K562 (cell line): Measurements from ENCODE around the gene SNX9. TPM values are rescaled to one million over a fixed set of nuclear protein-coding genes. Genes with fewer than 3 reads are reported as not detected.

Experiments
- BDP1 ChIP-seq: IDR thresholded peaks from 3 replicates; pipeline ENCODE4 v1.6.1; 2011; ENCODE audit not compliant: insufficient read length, insufficient read depth
- FOXA3 ChIP-seq, 2 experiments: fragments of 450-650 bp in 1 of 2; sonication (generic) in 1 of 2; formaldehyde crosslinking; IDR thresholded peaks in 1 of 2; conservative IDR thresholded peaks in 1 of 2; 2 replicates each; pipeline versions ENCODE4 v1.4.0 to v1.8.0; 2020 to 2022; ENCODE audit warnings: mild to moderate bottlenecking in 2 of 2, missing genetic modification reagents in 1 of 2
- HDGF ChIP-seq: fragments of 450-650 bp; IDR thresholded peaks from 2 replicates; pipeline ENCODE4 v1.6.1; 2016
- KDM2B ChIP-seq: fragments of 250-450 bp; sonication (Bioruptor Pico); IDR thresholded peaks from 2 replicates; pipeline ENCODE4 v1.8.0; 2021; ENCODE audit warnings: mild to moderate bottlenecking, moderate library complexity
- NR1H2 ChIP-seq: sonication (generic); formaldehyde crosslinking; IDR thresholded peaks from 2 replicates; pipeline ENCODE4 v1.4.0; 2020; ENCODE audit warnings: mild to moderate bottlenecking, missing genetic modification reagents
- POLR2A ChIP-seq: fragments of 450-650 bp; conservative IDR thresholded peaks from 2 replicates; pipeline ENCODE4 v1.6.1; 2016
- SRSF9 ChIP-seq: fragments of 200-400 bp; formaldehyde crosslinking; IDR thresholded peaks from 2 replicates; pipeline ENCODE4 v1.6.1; 2017; ENCODE audit warnings: low read depth, low read length, borderline replicate concordance
- TBP ChIP-seq: optimal IDR thresholded peaks from 2 replicates; pipeline ENCODE3; 2011; ENCODE audit warnings: low read depth, low read length, improper control_type of control experiment
- ZNF165 ChIP-seq: fragments of 250-450 bp; sonication (Bioruptor Pico); IDR thresholded peaks from 2 replicates; pipeline ENCODE4 v1.4.0; 2020; ENCODE audit warnings: borderline replicate concordance
- ZNF253 ChIP-seq: fragments of 250-450 bp; sonication (Bioruptor Pico); conservative IDR thresholded peaks from 2 replicates; pipeline ENCODE4 v1.6.1; 2021; ENCODE audit warnings: mild to moderate bottlenecking
- ZNF431 ChIP-seq: sonication (generic); formaldehyde crosslinking; IDR thresholded peaks from 2 replicates; pipeline ENCODE4 v1.8.0; 2022; ENCODE audit warnings: mild to moderate bottlenecking, missing genetic modification reagents
- ZNF561 ChIP-seq: fragments of 450-650 bp; formaldehyde crosslinking; conservative IDR thresholded peaks from 2 replicates; pipeline ENCODE4 v1.4.0; 2020; ENCODE audit warnings: mild to moderate bottlenecking, moderate library complexity
- polyA plus RNA-seq, 8 experiments: library from polyadenylated mRNA; depleted of rRNA in 4 of 8; stranded (reverse) in 5 of 8; unstranded in 3 of 8; fragments of >200 nt; fragmentation: Nextera tagmentation in 2 of 8; fragmentation: Illumina TruSeq in 1 of 8; extraction: Ambion mirVana in 2 of 8; extraction: Trizol in 1 of 8; gene quantifications; 2 replicates each; pipeline versions ENCODE4 v1.2.1 to v1.2.3, GENCODE V29; 2011 to 2014; ENCODE audit warnings: inconsistent platforms in 1 of 8, missing spikeins in 1 of 8
- total RNA-seq, 7 experiments: library from RNA; depleted of rRNA in 6 of 7; stranded (reverse); fragments of >200 nt in 6 of 7; fragmentation: Illumina TruSeq in 2 of 7; extraction: Trizol in 2 of 7; gene quantifications; 2 replicates each; pipeline versions ENCODE4 v1.2.1 to v1.2.3, GENCODE V29; 2011 to 2021; ENCODE audit warnings: low replicate concordance in 1 of 7
- TF ChIP-seq, protein P1 (sequence below): fragments of 250-450 bp; sonication (Bioruptor Pico); IDR thresholded peaks from 2 replicates; pipeline ENCODE4 v1.5.0; 2022; ENCODE audit warnings: mild to moderate bottlenecking
- TF ChIP-seq, protein P2 (sequence below): fragments of 450-650 bp; conservative IDR thresholded peaks from 2 replicates; pipeline ENCODE4 v1.6.1; 2016; ENCODE audit warnings: missing genetic modification characterization, low read depth, mild to moderate bottlenecking, missing compliant biosample characterization, moderate library complexity
- TF ChIP-seq, protein P3 (sequence below): fragments of 450-650 bp; IDR thresholded peaks from 2 replicates; pipeline ENCODE4 v1.6.1; 2016; ENCODE audit warnings: mild to moderate bottlenecking, moderate library complexity

Gene SNX9
- total and polyA plus RNA-seq, 9 of the 15 experiments (the other 6 are each of a cell fraction or from before 2014, with no cell fraction given) = 6.0 to 81.7 (median 57.1) TPM

DNA sequence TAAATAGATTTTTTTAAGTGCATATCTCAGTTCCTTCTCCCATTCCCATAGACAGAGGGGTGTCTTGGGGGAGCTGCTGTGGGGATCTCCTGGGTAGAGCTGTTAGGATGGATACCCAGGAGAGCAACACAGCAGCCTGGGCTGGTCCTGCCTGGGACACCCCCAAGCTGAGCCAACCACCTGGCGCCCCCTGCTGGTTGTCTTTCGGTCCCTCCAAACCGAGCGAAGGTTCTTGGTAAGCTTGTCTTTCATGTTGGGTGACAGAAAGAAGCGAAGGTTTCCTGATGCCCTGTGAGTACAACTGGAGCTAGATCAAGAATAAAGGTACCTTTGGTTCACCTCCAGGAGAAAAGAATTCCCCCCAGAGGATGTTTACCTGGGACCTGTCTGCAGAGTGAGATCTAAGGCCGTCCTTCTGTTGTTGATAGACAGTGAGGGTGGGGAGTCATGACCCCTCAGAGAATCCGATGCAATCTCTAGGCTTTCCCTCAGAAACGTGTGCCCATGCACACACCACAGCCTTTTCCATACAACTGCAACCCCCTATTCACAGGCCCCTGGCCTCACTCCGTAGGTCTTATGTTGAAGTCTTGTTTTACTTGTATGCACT lies 50.8 kb downstream of the SNX9 start (continued):
- TF ChIP-seq, protein P1, sequence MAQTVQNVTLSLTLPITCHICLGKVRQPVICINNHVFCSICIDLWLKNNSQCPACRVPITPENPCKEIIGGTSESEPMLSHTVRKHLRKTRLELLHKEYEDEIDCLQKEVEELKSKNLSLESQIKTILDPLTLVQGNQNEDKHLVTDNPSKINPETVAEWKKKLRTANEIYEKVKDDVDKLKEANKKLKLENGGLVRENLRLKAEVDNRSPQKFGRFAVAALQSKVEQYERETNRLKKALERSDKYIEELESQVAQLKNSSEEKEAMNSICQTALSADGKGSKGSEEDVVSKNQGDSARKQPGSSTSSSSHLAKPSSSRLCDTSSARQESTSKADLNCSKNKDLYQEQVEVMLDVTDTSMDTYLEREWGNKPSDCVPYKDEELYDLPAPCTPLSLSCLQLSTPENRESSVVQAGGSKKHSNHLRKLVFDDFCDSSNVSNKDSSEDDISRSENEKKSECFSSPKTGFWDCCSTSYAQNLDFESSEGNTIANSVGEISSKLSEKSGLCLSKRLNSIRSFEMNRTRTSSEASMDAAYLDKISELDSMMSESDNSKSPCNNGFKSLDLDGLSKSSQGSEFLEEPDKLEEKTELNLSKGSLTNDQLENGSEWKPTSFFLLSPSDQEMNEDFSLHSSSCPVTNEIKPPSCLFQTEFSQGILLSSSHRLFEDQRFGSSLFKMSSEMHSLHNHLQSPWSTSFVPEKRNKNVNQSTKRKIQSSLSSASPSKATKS (CRISPR knock-in tag) = no peak
- no peak for TF ChIP-seq ZNF431
- TF ChIP-seq TBP = no peak
- no peak for TF ChIP-seq SRSF9
- TF ChIP-seq KDM2B (CRISPR knock-in tag) = no peak
- TF ChIP-seq, protein P2, sequence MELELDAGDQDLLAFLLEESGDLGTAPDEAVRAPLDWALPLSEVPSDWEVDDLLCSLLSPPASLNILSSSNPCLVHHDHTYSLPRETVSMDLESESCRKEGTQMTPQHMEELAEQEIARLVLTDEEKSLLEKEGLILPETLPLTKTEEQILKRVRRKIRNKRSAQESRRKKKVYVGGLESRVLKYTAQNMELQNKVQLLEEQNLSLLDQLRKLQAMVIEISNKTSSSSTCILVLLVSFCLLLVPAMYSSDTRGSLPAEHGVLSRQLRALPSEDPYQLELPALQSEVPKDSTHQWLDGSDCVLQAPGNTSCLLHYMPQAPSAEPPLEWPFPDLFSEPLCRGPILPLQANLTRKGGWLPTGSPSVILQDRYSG = no peak
- TF ChIP-seq FOXA3 (CRISPR knock-in tag; conservative IDR thresholded peaks at IDR 0.05 in 1 of 2, IDR thresholded peaks at IDR 0.05 in 1 of 2) = no peak
- TF ChIP-seq POLR2A = 0 out of 2 replicates have a peak, but pooled peaks have one; percentile 9
- no peak for TF ChIP-seq NR1H2 (CRISPR knock-in tag)
- no peak for TF ChIP-seq BDP1
- no peak for TF ChIP-seq ZNF561 (CRISPR knock-in tag)
- TF ChIP-seq ZNF253 (CRISPR knock-in tag) = no peak
- TF ChIP-seq ZNF165 (CRISPR knock-in tag) = no peak
- TF ChIP-seq HDGF = no peak
- TF ChIP-seq, protein P3, sequence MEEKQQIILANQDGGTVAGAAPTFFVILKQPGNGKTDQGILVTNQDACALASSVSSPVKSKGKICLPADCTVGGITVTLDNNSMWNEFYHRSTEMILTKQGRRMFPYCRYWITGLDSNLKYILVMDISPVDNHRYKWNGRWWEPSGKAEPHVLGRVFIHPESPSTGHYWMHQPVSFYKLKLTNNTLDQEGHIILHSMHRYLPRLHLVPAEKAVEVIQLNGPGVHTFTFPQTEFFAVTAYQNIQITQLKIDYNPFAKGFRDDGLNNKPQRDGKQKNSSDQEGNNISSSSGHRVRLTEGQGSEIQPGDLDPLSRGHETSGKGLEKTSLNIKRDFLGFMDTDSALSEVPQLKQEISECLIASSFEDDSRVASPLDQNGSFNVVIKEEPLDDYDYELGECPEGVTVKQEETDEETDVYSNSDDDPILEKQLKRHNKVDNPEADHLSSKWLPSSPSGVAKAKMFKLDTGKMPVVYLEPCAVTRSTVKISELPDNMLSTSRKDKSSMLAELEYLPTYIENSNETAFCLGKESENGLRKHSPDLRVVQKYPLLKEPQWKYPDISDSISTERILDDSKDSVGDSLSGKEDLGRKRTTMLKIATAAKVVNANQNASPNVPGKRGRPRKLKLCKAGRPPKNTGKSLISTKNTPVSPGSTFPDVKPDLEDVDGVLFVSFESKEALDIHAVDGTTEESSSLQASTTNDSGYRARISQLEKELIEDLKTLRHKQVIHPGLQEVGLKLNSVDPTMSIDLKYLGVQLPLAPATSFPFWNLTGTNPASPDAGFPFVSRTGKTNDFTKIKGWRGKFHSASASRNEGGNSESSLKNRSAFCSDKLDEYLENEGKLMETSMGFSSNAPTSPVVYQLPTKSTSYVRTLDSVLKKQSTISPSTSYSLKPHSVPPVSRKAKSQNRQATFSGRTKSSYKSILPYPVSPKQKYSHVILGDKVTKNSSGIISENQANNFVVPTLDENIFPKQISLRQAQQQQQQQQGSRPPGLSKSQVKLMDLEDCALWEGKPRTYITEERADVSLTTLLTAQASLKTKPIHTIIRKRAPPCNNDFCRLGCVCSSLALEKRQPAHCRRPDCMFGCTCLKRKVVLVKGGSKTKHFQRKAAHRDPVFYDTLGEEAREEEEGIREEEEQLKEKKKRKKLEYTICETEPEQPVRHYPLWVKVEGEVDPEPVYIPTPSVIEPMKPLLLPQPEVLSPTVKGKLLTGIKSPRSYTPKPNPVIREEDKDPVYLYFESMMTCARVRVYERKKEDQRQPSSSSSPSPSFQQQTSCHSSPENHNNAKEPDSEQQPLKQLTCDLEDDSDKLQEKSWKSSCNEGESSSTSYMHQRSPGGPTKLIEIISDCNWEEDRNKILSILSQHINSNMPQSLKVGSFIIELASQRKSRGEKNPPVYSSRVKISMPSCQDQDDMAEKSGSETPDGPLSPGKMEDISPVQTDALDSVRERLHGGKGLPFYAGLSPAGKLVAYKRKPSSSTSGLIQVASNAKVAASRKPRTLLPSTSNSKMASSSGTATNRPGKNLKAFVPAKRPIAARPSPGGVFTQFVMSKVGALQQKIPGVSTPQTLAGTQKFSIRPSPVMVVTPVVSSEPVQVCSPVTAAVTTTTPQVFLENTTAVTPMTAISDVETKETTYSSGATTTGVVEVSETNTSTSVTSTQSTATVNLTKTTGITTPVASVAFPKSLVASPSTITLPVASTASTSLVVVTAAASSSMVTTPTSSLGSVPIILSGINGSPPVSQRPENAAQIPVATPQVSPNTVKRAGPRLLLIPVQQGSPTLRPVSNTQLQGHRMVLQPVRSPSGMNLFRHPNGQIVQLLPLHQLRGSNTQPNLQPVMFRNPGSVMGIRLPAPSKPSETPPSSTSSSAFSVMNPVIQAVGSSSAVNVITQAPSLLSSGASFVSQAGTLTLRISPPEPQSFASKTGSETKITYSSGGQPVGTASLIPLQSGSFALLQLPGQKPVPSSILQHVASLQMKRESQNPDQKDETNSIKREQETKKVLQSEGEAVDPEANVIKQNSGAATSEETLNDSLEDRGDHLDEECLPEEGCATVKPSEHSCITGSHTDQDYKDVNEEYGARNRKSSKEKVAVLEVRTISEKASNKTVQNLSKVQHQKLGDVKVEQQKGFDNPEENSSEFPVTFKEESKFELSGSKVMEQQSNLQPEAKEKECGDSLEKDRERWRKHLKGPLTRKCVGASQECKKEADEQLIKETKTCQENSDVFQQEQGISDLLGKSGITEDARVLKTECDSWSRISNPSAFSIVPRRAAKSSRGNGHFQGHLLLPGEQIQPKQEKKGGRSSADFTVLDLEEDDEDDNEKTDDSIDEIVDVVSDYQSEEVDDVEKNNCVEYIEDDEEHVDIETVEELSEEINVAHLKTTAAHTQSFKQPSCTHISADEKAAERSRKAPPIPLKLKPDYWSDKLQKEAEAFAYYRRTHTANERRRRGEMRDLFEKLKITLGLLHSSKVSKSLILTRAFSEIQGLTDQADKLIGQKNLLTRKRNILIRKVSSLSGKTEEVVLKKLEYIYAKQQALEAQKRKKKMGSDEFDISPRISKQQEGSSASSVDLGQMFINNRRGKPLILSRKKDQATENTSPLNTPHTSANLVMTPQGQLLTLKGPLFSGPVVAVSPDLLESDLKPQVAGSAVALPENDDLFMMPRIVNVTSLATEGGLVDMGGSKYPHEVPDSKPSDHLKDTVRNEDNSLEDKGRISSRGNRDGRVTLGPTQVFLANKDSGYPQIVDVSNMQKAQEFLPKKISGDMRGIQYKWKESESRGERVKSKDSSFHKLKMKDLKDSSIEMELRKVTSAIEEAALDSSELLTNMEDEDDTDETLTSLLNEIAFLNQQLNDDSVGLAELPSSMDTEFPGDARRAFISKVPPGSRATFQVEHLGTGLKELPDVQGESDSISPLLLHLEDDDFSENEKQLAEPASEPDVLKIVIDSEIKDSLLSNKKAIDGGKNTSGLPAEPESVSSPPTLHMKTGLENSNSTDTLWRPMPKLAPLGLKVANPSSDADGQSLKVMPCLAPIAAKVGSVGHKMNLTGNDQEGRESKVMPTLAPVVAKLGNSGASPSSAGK = no peak
